ENCODE data around the gene CD1E. TPM values are rescaled to one million over a fixed set of nuclear protein-coding genes. Genes with fewer than 3 reads are reported as not detected.

CD1E gene
- total and polyA plus RNA-seq, 10 of the 15 experiments (the other 5 are each of a cell fraction or from before 2014, with no cell fraction given): 0.05 to 0.07 (median 0.05) TPM; not detected in 7

DNA sequence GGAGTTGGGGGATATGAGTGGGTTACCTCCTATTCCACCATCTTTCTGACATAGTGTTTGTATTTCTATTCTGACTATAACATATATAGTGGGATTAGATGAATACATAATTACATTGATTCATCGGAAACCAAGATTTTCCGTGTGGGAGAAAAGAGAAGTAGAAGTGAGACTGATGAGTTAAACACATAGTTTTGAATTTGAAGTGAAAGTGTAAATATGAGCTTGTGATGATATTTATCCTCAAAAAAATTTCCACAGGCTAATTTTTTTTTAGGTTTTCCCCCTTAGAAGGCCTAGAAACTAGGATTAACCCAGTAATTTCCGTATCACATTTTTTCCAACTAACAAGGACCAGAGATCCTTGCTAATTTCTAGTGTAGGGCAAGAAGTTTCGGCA is 29.3 kb upstream of the CD1E start (continued):
- TF ChIP-seq, protein P1, sequence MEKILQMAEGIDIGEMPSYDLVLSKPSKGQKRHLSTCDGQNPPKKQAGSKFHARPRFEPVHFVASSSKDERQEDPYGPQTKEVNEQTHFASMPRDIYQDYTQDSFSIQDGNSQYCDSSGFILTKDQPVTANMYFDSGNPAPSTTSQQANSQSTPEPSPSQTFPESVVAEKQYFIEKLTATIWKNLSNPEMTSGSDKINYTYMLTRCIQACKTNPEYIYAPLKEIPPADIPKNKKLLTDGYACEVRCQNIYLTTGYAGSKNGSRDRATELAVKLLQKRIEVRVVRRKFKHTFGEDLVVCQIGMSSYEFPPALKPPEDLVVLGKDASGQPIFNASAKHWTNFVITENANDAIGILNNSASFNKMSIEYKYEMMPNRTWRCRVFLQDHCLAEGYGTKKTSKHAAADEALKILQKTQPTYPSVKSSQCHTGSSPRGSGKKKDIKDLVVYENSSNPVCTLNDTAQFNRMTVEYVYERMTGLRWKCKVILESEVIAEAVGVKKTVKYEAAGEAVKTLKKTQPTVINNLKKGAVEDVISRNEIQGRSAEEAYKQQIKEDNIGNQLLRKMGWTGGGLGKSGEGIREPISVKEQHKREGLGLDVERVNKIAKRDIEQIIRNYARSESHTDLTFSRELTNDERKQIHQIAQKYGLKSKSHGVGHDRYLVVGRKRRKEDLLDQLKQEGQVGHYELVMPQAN (conservative IDR thresholded peaks at IDR 0.05): no peak
- TF ChIP-seq IKZF2 (IDR thresholded peaks at IDR 0.05) (peak; percentile 52 to 68; a peak in 3 of 4 replicates), RUNX3 (IDR thresholded peaks at IDR 0.05; ENCODE audit: low read length) (peak; percentile 39; the same call in 1 of the 2 replicates), SRF (IDR thresholded peaks at IDR 0.05; ENCODE audit: low read depth in 2 of 2, low read length in 2 of 2) (no peak), IKZF1 (conservative IDR thresholded peaks at IDR 0.05) (peak; percentile 59), NFIC (IDR thresholded peaks at IDR 0.05; ENCODE audit: low read depth, low read length) (peak; percentile 81), RELA (IDR thresholded peaks at IDR 0.05; ENCODE audit: borderline replicate concordance, partially characterized antibody) (no peak)
- TF ChIP-seq, protein P2, sequence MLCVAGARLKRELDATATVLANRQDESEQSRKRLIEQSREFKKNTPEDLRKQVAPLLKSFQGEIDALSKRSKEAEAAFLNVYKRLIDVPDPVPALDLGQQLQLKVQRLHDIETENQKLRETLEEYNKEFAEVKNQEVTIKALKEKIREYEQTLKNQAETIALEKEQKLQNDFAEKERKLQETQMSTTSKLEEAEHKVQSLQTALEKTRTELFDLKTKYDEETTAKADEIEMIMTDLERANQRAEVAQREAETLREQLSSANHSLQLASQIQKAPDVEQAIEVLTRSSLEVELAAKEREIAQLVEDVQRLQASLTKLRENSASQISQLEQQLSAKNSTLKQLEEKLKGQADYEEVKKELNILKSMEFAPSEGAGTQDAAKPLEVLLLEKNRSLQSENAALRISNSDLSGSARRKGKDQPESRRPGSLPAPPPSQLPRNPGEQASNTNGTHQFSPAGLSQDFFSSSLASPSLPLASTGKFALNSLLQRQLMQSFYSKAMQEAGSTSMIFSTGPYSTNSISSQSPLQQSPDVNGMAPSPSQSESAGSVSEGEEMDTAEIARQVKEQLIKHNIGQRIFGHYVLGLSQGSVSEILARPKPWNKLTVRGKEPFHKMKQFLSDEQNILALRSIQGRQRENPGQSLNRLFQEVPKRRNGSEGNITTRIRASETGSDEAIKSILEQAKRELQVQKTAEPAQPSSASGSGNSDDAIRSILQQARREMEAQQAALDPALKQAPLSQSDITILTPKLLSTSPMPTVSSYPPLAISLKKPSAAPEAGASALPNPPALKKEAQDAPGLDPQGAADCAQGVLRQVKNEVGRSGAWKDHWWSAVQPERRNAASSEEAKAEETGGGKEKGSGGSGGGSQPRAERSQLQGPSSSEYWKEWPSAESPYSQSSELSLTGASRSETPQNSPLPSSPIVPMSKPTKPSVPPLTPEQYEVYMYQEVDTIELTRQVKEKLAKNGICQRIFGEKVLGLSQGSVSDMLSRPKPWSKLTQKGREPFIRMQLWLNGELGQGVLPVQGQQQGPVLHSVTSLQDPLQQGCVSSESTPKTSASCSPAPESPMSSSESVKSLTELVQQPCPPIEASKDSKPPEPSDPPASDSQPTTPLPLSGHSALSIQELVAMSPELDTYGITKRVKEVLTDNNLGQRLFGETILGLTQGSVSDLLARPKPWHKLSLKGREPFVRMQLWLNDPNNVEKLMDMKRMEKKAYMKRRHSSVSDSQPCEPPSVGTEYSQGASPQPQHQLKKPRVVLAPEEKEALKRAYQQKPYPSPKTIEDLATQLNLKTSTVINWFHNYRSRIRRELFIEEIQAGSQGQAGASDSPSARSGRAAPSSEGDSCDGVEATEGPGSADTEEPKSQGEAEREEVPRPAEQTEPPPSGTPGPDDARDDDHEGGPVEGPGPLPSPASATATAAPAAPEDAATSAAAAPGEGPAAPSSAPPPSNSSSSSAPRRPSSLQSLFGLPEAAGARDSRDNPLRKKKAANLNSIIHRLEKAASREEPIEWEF (IDR thresholded peaks at IDR 0.05; ENCODE audit: insufficient replicate concordance, low read depth, low read length): no peak
- TF ChIP-seq, protein P3, sequence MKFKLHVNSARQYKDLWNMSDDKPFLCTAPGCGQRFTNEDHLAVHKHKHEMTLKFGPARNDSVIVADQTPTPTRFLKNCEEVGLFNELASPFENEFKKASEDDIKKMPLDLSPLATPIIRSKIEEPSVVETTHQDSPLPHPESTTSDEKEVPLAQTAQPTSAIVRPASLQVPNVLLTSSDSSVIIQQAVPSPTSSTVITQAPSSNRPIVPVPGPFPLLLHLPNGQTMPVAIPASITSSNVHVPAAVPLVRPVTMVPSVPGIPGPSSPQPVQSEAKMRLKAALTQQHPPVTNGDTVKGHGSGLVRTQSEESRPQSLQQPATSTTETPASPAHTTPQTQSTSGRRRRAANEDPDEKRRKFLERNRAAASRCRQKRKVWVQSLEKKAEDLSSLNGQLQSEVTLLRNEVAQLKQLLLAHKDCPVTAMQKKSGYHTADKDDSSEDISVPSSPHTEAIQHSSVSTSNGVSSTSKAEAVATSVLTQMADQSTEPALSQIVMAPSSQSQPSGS (IDR thresholded peaks at IDR 0.05; ENCODE audit: low read length): peak; percentile 61; the same call in 1 of the 2 replicates
- TF ChIP-seq, protein P4, sequence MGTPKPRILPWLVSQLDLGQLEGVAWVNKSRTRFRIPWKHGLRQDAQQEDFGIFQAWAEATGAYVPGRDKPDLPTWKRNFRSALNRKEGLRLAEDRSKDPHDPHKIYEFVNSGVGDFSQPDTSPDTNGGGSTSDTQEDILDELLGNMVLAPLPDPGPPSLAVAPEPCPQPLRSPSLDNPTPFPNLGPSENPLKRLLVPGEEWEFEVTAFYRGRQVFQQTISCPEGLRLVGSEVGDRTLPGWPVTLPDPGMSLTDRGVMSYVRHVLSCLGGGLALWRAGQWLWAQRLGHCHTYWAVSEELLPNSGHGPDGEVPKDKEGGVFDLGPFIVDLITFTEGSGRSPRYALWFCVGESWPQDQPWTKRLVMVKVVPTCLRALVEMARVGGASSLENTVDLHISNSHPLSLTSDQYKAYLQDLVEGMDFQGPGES (IDR thresholded peaks at IDR 0.05): no peak
- TF ChIP-seq, protein P5, sequence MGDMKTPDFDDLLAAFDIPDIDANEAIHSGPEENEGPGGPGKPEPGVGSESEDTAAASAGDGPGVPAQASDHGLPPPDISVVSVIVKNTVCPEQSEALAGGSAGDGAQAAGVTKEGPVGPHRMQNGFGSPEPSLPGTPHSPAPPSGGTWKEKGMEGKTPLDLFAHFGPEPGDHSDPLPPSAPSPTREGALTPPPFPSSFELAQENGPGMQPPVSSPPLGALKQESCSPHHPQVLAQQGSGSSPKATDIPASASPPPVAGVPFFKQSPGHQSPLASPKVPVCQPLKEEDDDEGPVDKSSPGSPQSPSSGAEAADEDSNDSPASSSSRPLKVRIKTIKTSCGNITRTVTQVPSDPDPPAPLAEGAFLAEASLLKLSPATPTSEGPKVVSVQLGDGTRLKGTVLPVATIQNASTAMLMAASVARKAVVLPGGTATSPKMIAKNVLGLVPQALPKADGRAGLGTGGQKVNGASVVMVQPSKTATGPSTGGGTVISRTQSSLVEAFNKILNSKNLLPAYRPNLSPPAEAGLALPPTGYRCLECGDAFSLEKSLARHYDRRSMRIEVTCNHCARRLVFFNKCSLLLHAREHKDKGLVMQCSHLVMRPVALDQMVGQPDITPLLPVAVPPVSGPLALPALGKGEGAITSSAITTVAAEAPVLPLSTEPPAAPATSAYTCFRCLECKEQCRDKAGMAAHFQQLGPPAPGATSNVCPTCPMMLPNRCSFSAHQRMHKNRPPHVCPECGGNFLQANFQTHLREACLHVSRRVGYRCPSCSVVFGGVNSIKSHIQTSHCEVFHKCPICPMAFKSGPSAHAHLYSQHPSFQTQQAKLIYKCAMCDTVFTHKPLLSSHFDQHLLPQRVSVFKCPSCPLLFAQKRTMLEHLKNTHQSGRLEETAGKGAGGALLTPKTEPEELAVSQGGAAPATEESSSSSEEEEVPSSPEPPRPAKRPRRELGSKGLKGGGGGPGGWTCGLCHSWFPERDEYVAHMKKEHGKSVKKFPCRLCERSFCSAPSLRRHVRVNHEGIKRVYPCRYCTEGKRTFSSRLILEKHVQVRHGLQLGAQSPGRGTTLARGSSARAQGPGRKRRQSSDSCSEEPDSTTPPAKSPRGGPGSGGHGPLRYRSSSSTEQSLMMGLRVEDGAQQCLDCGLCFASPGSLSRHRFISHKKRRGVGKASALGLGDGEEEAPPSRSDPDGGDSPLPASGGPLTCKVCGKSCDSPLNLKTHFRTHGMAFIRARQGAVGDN (IDR thresholded peaks at IDR 0.05): no peak
- TF ChIP-seq, protein P6, sequence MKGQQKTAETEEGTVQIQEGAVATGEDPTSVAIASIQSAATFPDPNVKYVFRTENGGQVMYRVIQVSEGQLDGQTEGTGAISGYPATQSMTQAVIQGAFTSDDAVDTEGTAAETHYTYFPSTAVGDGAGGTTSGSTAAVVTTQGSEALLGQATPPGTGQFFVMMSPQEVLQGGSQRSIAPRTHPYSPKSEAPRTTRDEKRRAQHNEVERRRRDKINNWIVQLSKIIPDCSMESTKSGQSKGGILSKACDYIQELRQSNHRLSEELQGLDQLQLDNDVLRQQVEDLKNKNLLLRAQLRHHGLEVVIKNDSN (IDR thresholded peaks at IDR 0.05; ENCODE audit: borderline replicate concordance, extremely low read length, insufficient read depth, low read depth, low read length): no peak
